MM.1S (cell line): ENCODE results near the gene NTRK2.

ENCODE experiments used
- DNase-seq: peaks from one replicate; pipeline ENCODE4 v3.0.0-alpha.2; 2015
- H2AFZ ChIP-seq: fragments of 300-600 bp; sonication (generic); 2 replicates; pipeline ENCODE4 v1.6.0; 2016; ENCODE audit warnings: antibody characterized with exemption, low read length
- H3F3A ChIP-seq: fragments of 300-600 bp; sonication (generic); 2 replicates; pipeline ENCODE4 v1.6.1; 2016; ENCODE audit warnings: mild to moderate bottlenecking, antibody characterized with exemption, low read length, moderate library complexity, mixed read lengths; ENCODE audit not compliant: insufficient read depth
- H3K27ac ChIP-seq: fragments of 300-600 bp; sonication (generic); 2 replicates; pipeline ENCODE4 v1.5.1; 2016; ENCODE audit warnings: mild to moderate bottlenecking, low read length
- H3K27me3 ChIP-seq: fragments of 300-600 bp; sonication (generic); replicated peaks from 2 replicates; pipeline ENCODE4 v1.6.0; 2016; ENCODE audit warnings: low read length; ENCODE audit not compliant: insufficient read depth
- H3K36me3 ChIP-seq: fragments of 300-600 bp; sonication (generic); replicated peaks from 2 replicates; pipeline ENCODE4 v1.6.1; 2016; ENCODE audit warnings: mild to moderate bottlenecking, low read length, mixed read lengths; ENCODE audit not compliant: insufficient read depth
- H3K4me1 ChIP-seq: fragments of 300-600 bp; sonication (generic); 2 replicates; pipeline ENCODE4 v1.6.1; 2016; ENCODE audit warnings: low read length, mixed read lengths
- H3K4me2 ChIP-seq: fragments of 300-600 bp; sonication (generic); 2 replicates; pipeline ENCODE4 v1.6.0; 2016; ENCODE audit warnings: low read depth, low read length
- H3K4me3 ChIP-seq: fragments of 300-600 bp; sonication (generic); 2 replicates; pipeline ENCODE4 v1.5.1; 2016; ENCODE audit warnings: low read length, mixed read lengths
- H3K79me2 ChIP-seq: fragments of 300-600 bp; sonication (generic); 2 replicates; pipeline ENCODE4 v1.6.1; 2016; ENCODE audit warnings: mixed run types, low read length, mixed read lengths
- H3K9ac ChIP-seq: fragments of 300-600 bp; sonication (generic); 2 replicates; pipeline ENCODE4 v1.6.1; 2016; ENCODE audit warnings: low read length, mixed read lengths
- H3K9me2 ChIP-seq: fragments of 300-600 bp; sonication (generic); replicated peaks from 2 replicates; pipeline ENCODE4 v1.6.1; 2016; ENCODE audit warnings: mild to moderate bottlenecking, low read length, mixed read lengths; ENCODE audit not compliant: insufficient read depth
- H3K9me3 ChIP-seq: fragments of 300-600 bp; sonication (generic); replicated peaks from 2 replicates; pipeline ENCODE4 v1.6.1; 2016; ENCODE audit warnings: mild to moderate bottlenecking, low read length, mixed read lengths; ENCODE audit not compliant: insufficient read depth
- H4K20me1 ChIP-seq: fragments of 300-600 bp; sonication (generic); 2 replicates; pipeline ENCODE4 v1.6.1; 2016; ENCODE audit warnings: mild to moderate bottlenecking, low read length, moderate library complexity, mixed read lengths; ENCODE audit not compliant: insufficient read depth
- CTCF ChIP-seq: fragments of 300-600 bp; sonication (generic); IDR thresholded peaks from 2 replicates; pipeline ENCODE4 v1.5.1; 2016; ENCODE audit warnings: antibody characterized with exemption, low read length, mixed read lengths
- EZH2 ChIP-seq: fragments of 300-600 bp; sonication (generic); optimal IDR thresholded peaks from 2 replicates; pipeline ENCODE3; 2017; ENCODE audit warnings: low read depth, mild to moderate bottlenecking, antibody characterized with exemption, low read length, mixed read lengths
- EZH2phosphoT487 ChIP-seq: fragments of 300-600 bp; sonication (generic); IDR thresholded peaks from 2 replicates; pipeline ENCODE4 v1.6.1; 2018; ENCODE audit warnings: antibody characterized with exemption, low read length

NTRK2 gene

GRCh38 chr9:85008215-85008614 is 338.7 kb downstream of the NTRK2 start:
- no peak for DNase-seq
- Histone ChIP-seq H3K4me2 (no peak overlapping the region), H3K4me3 (no peak overlapping the region), H3K4me1 (peaks cover 16% of the 10 kb centered on the region), H4K20me1 (no peaks in the 10 kb centered on the region), H3K27ac (no peak overlapping the region), H3K9ac (no peak overlapping the region), H3F3A (0 out of 2 replicates have a peak, but pooled peaks cover 3% of the 10 kb centered on the region), H3K9me3 (no peaks in the 10 kb centered on the region), H2AFZ (no peak overlapping the region), H3K9me2 (no peaks in the 10 kb centered on the region), H3K36me3 (no peaks in the 10 kb centered on the region), H3K79me2 (no peaks in the 10 kb centered on the region), H3K27me3 (no peaks in the 10 kb centered on the region)
- TF ChIP-seq EZH2 (no peak), CTCF (no peak), EZH2phosphoT487 (no peak)

- peaks cover 16% of the 10 kb centered on the region for H3K4me1 ChIP-seq
Observed at GRCh38 chr9:85009251-85009650, 339.7 kb downstream of the NTRK2 start.

GRCh38 chr9:85013703-85014102 is 344.2 kb downstream of the NTRK2 start:
- no peak for DNase-seq

More at GRCh38 chr9:85009251-85009650, 339.7 kb downstream of the NTRK2 start:
- Histone ChIP-seq H3K27me3 (no peaks in the 10 kb centered on the region), H3K4me2 (peak overlapping the region; percentile 38), H3K4me3 (no peak overlapping the region), H2AFZ (no peak overlapping the region), H3K9me2 (no peaks in the 10 kb centered on the region), H3K79me2 (no peaks in the 10 kb centered on the region), H3K36me3 (no peaks in the 10 kb centered on the region), H3K27ac (peak overlapping the region; percentile 10; the same call in 1 of the 2 replicates), H3K9ac (no peak overlapping the region), H4K20me1 (no peaks in the 10 kb centered on the region), H3K9me3 (no peaks in the 10 kb centered on the region), H3F3A (0 out of 2 replicates have a peak, but pooled peaks cover 3% of the 10 kb centered on the region)
- peak; percentile 39 for DNase-seq
- TF ChIP-seq CTCF (peak; percentile 19; the same call in 1 of the 2 replicates), EZH2 (no peak)

More at GRCh38 chr9:85013703-85014102, 344.2 kb downstream of the NTRK2 start:
- H3K27me3 ChIP-seq: no peaks in the 10 kb centered on the region
- no peak overlapping the region for H3K9ac ChIP-seq
- H3K79me2 ChIP-seq: no peaks in the 10 kb centered on the region
- H3K4me3 ChIP-seq: no peak overlapping the region
- no peak overlapping the region for H2AFZ ChIP-seq
- TF ChIP-seq CTCF (no peak), EZH2phosphoT487 (no peak), EZH2 (no peak)
- no peak overlapping the region for H3K4me2 ChIP-seq
- H3F3A ChIP-seq: 0 out of 2 replicates have a peak, but pooled peaks cover 3% of the 10 kb centered on the region
- no peaks in the 10 kb centered on the region for H4K20me1 ChIP-seq
- H3K36me3 ChIP-seq: no peaks in the 10 kb centered on the region
- H3K9me3 ChIP-seq: no peaks in the 10 kb centered on the region
- H3K9me2 ChIP-seq: no peaks in the 10 kb centered on the region
- H3K4me1 ChIP-seq: peaks cover 13% of the 10 kb centered on the region
- H3K27ac ChIP-seq: no peak overlapping the region
